ENCODE data around the gene VPS37B.
A peak's percentile ranks its signal among the peaks of the same experiment; 100 is the strongest.

Gene VPS37B

DNA sequence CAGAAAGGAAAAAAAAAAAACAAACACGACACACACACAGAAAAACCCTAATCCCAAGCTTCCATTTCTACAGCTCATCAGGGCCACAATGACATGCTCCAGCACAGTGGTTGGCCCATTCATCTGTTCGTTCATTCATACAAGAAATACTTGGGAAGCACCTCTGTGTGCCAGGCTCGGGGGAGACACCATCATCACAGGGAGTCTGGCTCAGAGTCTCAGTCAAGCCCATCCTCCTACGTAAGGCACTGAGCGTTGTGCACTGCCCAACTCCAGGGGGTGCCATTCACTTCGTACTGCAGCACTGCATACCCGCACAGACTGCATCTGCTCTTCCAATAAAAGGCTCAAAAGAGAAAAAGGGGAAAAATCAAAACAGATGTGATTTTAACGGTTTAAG, 15.3 kb downstream of the VPS37B start:
- TF ChIP-seq SPI1 (IDR thresholded peaks at IDR 0.05; ENCODE audit: borderline replicate concordance, low read depth) (no peak), POLR2AphosphoS5 (IDR thresholded peaks at IDR 0.05; ENCODE audit: low read depth) (no peak), CTCF (IDR thresholded peaks at IDR 0.05; ENCODE audit: insufficient read depth, low read length) (peak; percentile 2)
- TF ChIP-seq, protein P1, sequence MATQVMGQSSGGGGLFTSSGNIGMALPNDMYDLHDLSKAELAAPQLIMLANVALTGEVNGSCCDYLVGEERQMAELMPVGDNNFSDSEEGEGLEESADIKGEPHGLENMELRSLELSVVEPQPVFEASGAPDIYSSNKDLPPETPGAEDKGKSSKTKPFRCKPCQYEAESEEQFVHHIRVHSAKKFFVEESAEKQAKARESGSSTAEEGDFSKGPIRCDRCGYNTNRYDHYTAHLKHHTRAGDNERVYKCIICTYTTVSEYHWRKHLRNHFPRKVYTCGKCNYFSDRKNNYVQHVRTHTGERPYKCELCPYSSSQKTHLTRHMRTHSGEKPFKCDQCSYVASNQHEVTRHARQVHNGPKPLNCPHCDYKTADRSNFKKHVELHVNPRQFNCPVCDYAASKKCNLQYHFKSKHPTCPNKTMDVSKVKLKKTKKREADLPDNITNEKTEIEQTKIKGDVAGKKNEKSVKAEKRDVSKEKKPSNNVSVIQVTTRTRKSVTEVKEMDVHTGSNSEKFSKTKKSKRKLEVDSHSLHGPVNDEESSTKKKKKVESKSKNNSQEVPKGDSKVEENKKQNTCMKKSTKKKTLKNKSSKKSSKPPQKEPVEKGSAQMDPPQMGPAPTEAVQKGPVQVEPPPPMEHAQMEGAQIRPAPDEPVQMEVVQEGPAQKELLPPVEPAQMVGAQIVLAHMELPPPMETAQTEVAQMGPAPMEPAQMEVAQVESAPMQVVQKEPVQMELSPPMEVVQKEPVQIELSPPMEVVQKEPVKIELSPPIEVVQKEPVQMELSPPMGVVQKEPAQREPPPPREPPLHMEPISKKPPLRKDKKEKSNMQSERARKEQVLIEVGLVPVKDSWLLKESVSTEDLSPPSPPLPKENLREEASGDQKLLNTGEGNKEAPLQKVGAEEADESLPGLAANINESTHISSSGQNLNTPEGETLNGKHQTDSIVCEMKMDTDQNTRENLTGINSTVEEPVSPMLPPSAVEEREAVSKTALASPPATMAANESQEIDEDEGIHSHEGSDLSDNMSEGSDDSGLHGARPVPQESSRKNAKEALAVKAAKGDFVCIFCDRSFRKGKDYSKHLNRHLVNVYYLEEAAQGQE (IDR thresholded peaks at IDR 0.05; ENCODE audit: insufficient replicate concordance, low read depth), result no peak
- H3K27me3 ChIP-seq (ENCODE audit: insufficient read depth, poor library complexity, severe bottlenecking), result no peaks in the 10 kb centered on the region
- H3K27ac ChIP-seq (replicated peaks), result no peak overlapping the region
- H3K4me3 ChIP-seq (replicated peaks; ENCODE audit: insufficient read depth, low read length), result no peak overlapping the region
- DNase-seq (ENCODE audit: low read depth in 1 of 2, low spot score in 1 of 2), result no peak

GRCh38 chr12:122880155-122880667, 15.7 kb downstream of the VPS37B start:
- no peaks in the 10 kb centered on the region for H3K27me3 ChIP-seq (ENCODE audit: insufficient read depth, poor library complexity, severe bottlenecking)
- no peak overlapping the region for H3K4me3 ChIP-seq (replicated peaks; ENCODE audit: insufficient read depth, low read length)
- TF ChIP-seq CTCF (IDR thresholded peaks at IDR 0.05; ENCODE audit: insufficient read depth, low read length) (no peak), SPI1 (IDR thresholded peaks at IDR 0.05; ENCODE audit: borderline replicate concordance, low read depth) (no peak)
- no peak overlapping the region for H3K27ac ChIP-seq (replicated peaks)
- no peak for DNase-seq (ENCODE audit: low read depth in 1 of 2, low spot score in 1 of 2)

- no peaks in the 10 kb centered on the region for H3K27me3 ChIP-seq (ENCODE audit: insufficient read depth, poor library complexity, severe bottlenecking)
Observed at GRCh38 chr12:122878780-122879612, 16.9 kb downstream of the VPS37B start.

More at GRCh38 chr12:122878780-122879612, 16.9 kb downstream of the VPS37B start:
- Histone ChIP-seq H3K4me3 (replicated peaks; ENCODE audit: insufficient read depth, low read length) (no peak overlapping the region), H3K27ac (replicated peaks) (no peak overlapping the region)
- no peak for DNase-seq (ENCODE audit: low read depth in 1 of 2, low spot score in 1 of 2)
- no peak for TF ChIP-seq GABPA (IDR thresholded peaks at IDR 0.05; ENCODE audit: low read depth)
- TF ChIP-seq CTCF (IDR thresholded peaks at IDR 0.05; ENCODE audit: insufficient read depth, low read length), result no peak
- no peak for TF ChIP-seq SPI1 (IDR thresholded peaks at IDR 0.05; ENCODE audit: borderline replicate concordance, low read depth)
- TF ChIP-seq, protein P1 (IDR thresholded peaks at IDR 0.05; ENCODE audit: insufficient replicate concordance, low read depth), result no peak
- no peak for TF ChIP-seq POLR2AphosphoS5 (IDR thresholded peaks at IDR 0.05; ENCODE audit: low read depth)
